MM.1S (cell line): ENCODE measurements around the gene RIPOR1.
A peak's percentile ranks its signal among the peaks of the same experiment; 100 is the strongest.

Experiments
- DNase-seq: peaks from one replicate; pipeline ENCODE4 v3.0.0-alpha.2; 2015
- H2AFZ ChIP-seq: fragments of 300-600 bp; sonication (generic); 2 replicates; pipeline ENCODE4 v1.6.0; 2016; ENCODE audit warnings: antibody characterized with exemption, low read length
- H3F3A ChIP-seq: fragments of 300-600 bp; sonication (generic); 2 replicates; pipeline ENCODE4 v1.6.1; 2016; ENCODE audit warnings: mild to moderate bottlenecking, antibody characterized with exemption, low read length, moderate library complexity, mixed read lengths; ENCODE audit not compliant: insufficient read depth
- H3K27ac ChIP-seq: fragments of 300-600 bp; sonication (generic); 2 replicates; pipeline ENCODE4 v1.5.1; 2016; ENCODE audit warnings: mild to moderate bottlenecking, low read length
- H3K27me3 ChIP-seq: fragments of 300-600 bp; sonication (generic); replicated peaks from 2 replicates; pipeline ENCODE4 v1.6.0; 2016; ENCODE audit warnings: low read length; ENCODE audit not compliant: insufficient read depth
- H3K36me3 ChIP-seq: fragments of 300-600 bp; sonication (generic); replicated peaks from 2 replicates; pipeline ENCODE4 v1.6.1; 2016; ENCODE audit warnings: mild to moderate bottlenecking, low read length, mixed read lengths; ENCODE audit not compliant: insufficient read depth
- H3K4me1 ChIP-seq: fragments of 300-600 bp; sonication (generic); 2 replicates; pipeline ENCODE4 v1.6.1; 2016; ENCODE audit warnings: low read length, mixed read lengths
- H3K4me2 ChIP-seq: fragments of 300-600 bp; sonication (generic); 2 replicates; pipeline ENCODE4 v1.6.0; 2016; ENCODE audit warnings: low read depth, low read length
- H3K4me3 ChIP-seq: fragments of 300-600 bp; sonication (generic); 2 replicates; pipeline ENCODE4 v1.5.1; 2016; ENCODE audit warnings: low read length, mixed read lengths
- H3K79me2 ChIP-seq: fragments of 300-600 bp; sonication (generic); 2 replicates; pipeline ENCODE4 v1.6.1; 2016; ENCODE audit warnings: mixed run types, low read length, mixed read lengths
- H3K9ac ChIP-seq: fragments of 300-600 bp; sonication (generic); 2 replicates; pipeline ENCODE4 v1.6.1; 2016; ENCODE audit warnings: low read length, mixed read lengths
- H3K9me2 ChIP-seq: fragments of 300-600 bp; sonication (generic); replicated peaks from 2 replicates; pipeline ENCODE4 v1.6.1; 2016; ENCODE audit warnings: mild to moderate bottlenecking, low read length, mixed read lengths; ENCODE audit not compliant: insufficient read depth
- H3K9me3 ChIP-seq: fragments of 300-600 bp; sonication (generic); replicated peaks from 2 replicates; pipeline ENCODE4 v1.6.1; 2016; ENCODE audit warnings: mild to moderate bottlenecking, low read length, mixed read lengths; ENCODE audit not compliant: insufficient read depth
- H4K20me1 ChIP-seq: fragments of 300-600 bp; sonication (generic); 2 replicates; pipeline ENCODE4 v1.6.1; 2016; ENCODE audit warnings: mild to moderate bottlenecking, low read length, moderate library complexity, mixed read lengths; ENCODE audit not compliant: insufficient read depth
- EZH2 ChIP-seq: fragments of 300-600 bp; sonication (generic); optimal IDR thresholded peaks from 2 replicates; pipeline ENCODE3; 2017; ENCODE audit warnings: low read depth, mild to moderate bottlenecking, antibody characterized with exemption, low read length, mixed read lengths
- EZH2phosphoT487 ChIP-seq: fragments of 300-600 bp; sonication (generic); IDR thresholded peaks from 2 replicates; pipeline ENCODE4 v1.6.1; 2018; ENCODE audit warnings: antibody characterized with exemption, low read length
- TF ChIP-seq, protein P1 (sequence below): fragments of 300-600 bp; sonication (generic); IDR thresholded peaks from 2 replicates; pipeline ENCODE4 v1.5.1; 2016; ENCODE audit warnings: antibody characterized with exemption, low read length, mixed read lengths

Gene RIPOR1

DNA sequence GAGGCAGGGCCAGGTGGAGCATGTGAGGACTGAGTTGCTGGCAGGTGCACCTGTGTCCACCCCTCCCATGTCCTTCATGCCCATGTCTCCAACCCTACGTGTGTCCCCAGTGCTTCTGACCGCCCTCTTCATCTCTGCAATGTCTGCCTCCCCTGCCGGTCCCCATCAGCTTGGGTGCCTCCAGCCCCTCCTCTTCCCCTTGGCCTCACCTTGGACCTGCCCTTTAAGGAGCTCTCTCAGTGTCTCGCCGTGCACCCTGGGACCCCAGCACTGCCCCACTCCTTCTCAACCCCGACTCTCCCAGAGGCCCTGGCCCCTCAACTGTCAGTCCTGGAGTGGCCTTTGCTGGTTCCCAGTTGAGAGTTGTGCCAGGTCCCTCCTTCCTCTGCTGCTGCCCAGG is 15.0 kb downstream of the RIPOR1 start:
- Histone ChIP-seq H3K4me1 (peaks cover 63% of the 10 kb centered on the region), H3K79me2 (peaks cover 40% of the 10 kb centered on the region), H3F3A (peaks cover 45% of the 10 kb centered on the region), H3K9me2 (no peaks in the 10 kb centered on the region), H3K4me2 (no peak overlapping the region), H3K36me3 (no peaks in the 10 kb centered on the region), H3K27ac (peak overlapping the region; percentile 62; the same call in 1 of the 2 replicates), H3K9me3 (no peaks in the 10 kb centered on the region), H3K9ac (no peak overlapping the region), H2AFZ (no peak overlapping the region), H3K27me3 (no peaks in the 10 kb centered on the region), H4K20me1 (no peaks in the 10 kb centered on the region), H3K4me3 (no peak overlapping the region)
- no peak for DNase-seq
- TF ChIP-seq EZH2phosphoT487 (no peak), EZH2 (no peak)
- TF ChIP-seq, protein P1, sequence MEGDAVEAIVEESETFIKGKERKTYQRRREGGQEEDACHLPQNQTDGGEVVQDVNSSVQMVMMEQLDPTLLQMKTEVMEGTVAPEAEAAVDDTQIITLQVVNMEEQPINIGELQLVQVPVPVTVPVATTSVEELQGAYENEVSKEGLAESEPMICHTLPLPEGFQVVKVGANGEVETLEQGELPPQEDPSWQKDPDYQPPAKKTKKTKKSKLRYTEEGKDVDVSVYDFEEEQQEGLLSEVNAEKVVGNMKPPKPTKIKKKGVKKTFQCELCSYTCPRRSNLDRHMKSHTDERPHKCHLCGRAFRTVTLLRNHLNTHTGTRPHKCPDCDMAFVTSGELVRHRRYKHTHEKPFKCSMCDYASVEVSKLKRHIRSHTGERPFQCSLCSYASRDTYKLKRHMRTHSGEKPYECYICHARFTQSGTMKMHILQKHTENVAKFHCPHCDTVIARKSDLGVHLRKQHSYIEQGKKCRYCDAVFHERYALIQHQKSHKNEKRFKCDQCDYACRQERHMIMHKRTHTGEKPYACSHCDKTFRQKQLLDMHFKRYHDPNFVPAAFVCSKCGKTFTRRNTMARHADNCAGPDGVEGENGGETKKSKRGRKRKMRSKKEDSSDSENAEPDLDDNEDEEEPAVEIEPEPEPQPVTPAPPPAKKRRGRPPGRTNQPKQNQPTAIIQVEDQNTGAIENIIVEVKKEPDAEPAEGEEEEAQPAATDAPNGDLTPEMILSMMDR = no peak

DNA sequence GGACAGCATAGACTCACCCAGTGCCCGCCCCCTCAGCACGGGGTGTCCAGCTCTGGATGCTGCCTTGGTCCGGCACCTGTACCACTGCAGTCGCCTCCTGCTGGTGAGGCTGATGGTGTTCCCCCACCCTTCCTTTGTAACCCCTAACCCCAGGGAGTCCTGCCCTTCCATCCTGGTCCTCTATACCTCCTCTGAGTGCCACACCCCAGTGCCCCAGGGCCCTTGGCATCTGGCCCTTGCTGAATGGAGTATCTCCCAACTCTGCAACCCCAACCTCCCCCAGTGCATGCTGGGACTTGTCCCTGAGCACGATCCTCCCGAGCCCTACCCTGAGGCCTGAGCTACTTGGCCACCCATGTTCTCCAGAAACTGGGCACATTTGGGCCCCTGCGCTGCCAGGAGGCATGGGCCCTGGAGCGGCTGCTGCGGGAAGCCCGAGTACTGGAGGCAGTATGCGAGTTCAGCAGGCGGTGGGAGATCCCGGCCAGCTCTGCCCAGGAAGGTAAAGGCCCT is 15.8 kb downstream of the RIPOR1 start:
- peaks cover 43% of the 10 kb centered on the region for H3F3A ChIP-seq
- H3K4me2 ChIP-seq = peak overlapping the region; percentile 40; the same call in 1 of the 2 replicates
- H3K4me1 ChIP-seq = peaks cover 71% of the 10 kb centered on the region
- H3K9me3 ChIP-seq = no peaks in the 10 kb centered on the region
- DNase-seq = no peak
- peak overlapping the region; percentile 62; the same call in 1 of the 2 replicates for H3K27ac ChIP-seq
- no peaks in the 10 kb centered on the region for H4K20me1 ChIP-seq
- H3K9ac ChIP-seq = no peak overlapping the region; the same call in 1 of the 2 replicates
- no peaks in the 10 kb centered on the region for H3K36me3 ChIP-seq
- no peaks in the 10 kb centered on the region for H3K9me2 ChIP-seq
- no peak overlapping the region for H3K4me3 ChIP-seq
- no peak overlapping the region for H2AFZ ChIP-seq
- no peaks in the 10 kb centered on the region for H3K27me3 ChIP-seq
- TF ChIP-seq EZH2 = no peak
- TF ChIP-seq, protein P1 = peak; percentile 16; the same call in 1 of the 2 replicates
- H3K79me2 ChIP-seq = peaks cover 45% of the 10 kb centered on the region

DNA sequence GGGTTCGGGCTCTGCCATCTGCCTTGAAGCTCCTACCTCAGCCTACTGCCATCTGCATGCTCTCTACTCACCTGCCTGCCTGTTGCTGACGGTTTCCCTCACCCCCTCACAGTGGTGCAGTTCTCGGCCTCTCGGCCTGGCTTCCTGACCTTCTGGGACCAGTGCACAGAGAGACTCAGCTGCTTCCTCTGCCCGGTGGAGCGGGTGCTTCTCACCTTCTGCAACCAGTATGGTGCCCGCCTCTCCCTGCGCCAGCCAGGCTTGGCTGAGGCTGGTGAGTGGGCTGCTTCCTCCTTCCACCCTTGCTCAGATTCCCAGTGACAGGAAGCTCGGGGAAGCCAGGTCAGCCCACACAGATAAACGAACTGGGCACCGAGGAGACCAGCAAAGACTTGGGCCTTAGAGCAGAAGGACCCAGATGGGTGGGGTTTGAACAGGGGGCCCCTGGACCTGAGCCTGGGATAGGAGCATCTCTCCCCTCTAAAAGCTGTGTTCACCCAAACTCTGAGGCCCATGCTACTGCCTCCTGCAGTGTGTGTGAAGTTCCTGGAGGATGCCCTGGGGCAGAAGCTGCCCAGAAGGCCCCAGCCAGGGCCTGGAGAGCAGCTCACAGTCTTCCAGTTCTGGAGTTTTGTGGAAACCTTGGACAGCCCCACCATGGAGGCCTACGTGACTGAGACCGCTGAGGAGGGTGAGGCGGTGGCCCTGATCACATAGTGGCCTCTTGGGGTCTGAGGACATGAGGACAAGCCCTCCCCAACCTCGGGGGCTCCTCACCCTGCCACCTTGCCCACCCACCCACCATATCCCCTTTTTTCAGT is 16.4 kb downstream of the RIPOR1 start:
- H3K36me3 ChIP-seq = no peaks in the 10 kb centered on the region
- TF ChIP-seq EZH2phosphoT487 (no peak), EZH2 (no peak)
- TF ChIP-seq, protein P1 = no peak
- no peaks in the 10 kb centered on the region for H3K9me3 ChIP-seq
- no peak overlapping the region for H2AFZ ChIP-seq
- peak overlapping the region; percentile 62; the same call in 1 of the 2 replicates for H3K27ac ChIP-seq
- H3K4me2 ChIP-seq = peak overlapping the region; percentile 40; the same call in 1 of the 2 replicates
- H3K4me1 ChIP-seq = peaks cover 78% of the 10 kb centered on the region
- no peaks in the 10 kb centered on the region for H3K9me2 ChIP-seq
- peak overlapping the region; percentile 6; the same call in 1 of the 2 replicates for H3K9ac ChIP-seq
- no peaks in the 10 kb centered on the region for H4K20me1 ChIP-seq
- H3K27me3 ChIP-seq = no peaks in the 10 kb centered on the region
- peaks cover 41% of the 10 kb centered on the region for H3F3A ChIP-seq
- peaks cover 52% of the 10 kb centered on the region for H3K79me2 ChIP-seq
- DNase-seq = peak; percentile 47
- no peak overlapping the region for H3K4me3 ChIP-seq
